ENCODE measurements around the gene SH2B2. TPM values are rescaled to one million over a fixed set of nuclear protein-coding genes. Genes with fewer than 3 reads are reported as not detected.

SH2B2 gene
- total and polyA plus RNA-seq, 2 donors (not counting 3 experiments of a cell fraction or from before 2014, with no cell fraction given): 0.69 to 0.73 TPM

DNA sequence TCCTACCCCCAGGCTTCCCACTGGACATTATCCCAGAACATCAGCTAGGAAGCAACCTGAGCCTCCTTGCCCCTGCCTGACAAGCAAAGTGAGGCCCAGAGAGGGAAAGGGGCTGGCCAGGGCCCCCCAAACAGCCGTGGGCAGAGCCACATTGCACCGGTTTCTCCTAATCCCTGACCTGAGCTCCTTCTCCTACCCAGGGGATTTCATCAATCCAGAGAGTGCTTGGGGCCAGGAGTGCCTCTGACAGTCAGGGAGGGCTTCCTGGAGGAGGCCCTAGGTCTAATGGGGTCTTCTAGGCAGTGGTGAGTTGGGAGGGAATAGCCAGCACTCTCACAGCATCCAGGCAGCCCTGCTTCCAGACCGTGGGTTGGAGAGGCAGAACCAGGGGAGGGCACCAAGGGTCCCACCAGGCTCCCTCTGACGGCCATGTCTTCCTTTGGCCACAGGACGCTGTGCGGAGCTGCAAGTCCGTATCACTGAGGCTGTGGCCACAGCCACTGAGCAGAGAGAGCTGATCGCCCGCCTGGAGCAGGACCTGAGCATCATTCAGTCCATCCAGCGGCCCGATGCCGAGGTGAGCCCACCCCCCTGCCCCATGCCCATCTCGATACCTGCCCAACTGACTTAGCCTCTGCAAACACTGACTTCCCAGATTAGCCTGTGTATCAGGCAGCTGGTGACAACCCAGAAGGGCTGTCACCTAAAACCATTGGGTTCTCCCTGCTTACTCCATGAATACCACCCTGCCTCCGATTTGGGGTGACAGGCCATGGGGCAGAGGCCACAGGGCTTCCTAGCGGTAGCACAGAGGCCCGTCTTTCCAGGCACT is 13.5 kb upstream of the SH2B2 start:
- Histone ChIP-seq H3K4me2 (ENCODE audit: insufficient read depth, low read length) (no peak overlapping the region), H3K79me2 (ENCODE audit: control insufficient read depth, insufficient read depth, low read length) (no peaks in the 10 kb centered on the region), H3K9me1 (replicated peaks; ENCODE audit: control insufficient read depth, extremely low read depth, insufficient read depth, low read length) (no peaks in the 10 kb centered on the region), H3K9ac (replicated peaks; ENCODE audit: extremely low read depth, insufficient read depth, low read length) (no peak overlapping the region), H3K4me1 (ENCODE audit: control insufficient read depth, extremely low read depth, insufficient read depth, low read length) (no peaks in the 10 kb centered on the region), H3K27ac (ENCODE audit: insufficient read depth, low read depth, low read length) (no peak overlapping the region), H2AFZ (ENCODE audit: low read depth, low read length) (no peak overlapping the region), H4K20me1 (replicated peaks; ENCODE audit: control insufficient read depth, extremely low read depth, insufficient read depth, low read length) (no peaks in the 10 kb centered on the region), H3K9me3 (replicated peaks; ENCODE audit: control insufficient read depth, insufficient read depth, low read length) (no peaks in the 10 kb centered on the region), H3K4me3 (replicated peaks in 1 of 3; ENCODE audit: insufficient read depth in 1 of 3, low read depth in 1 of 3, low read length in 3 of 3) (no peak overlapping the region), H3K36me3 (ENCODE audit: control insufficient read depth in 2 of 2, extremely low read depth in 1 of 2, insufficient read depth in 2 of 2, low read length in 2 of 2) (no peaks in the 10 kb centered on the region), H3K27me3 (ENCODE audit: control insufficient read depth in 2 of 2, insufficient read depth in 2 of 2, low read length in 2 of 2) (no peaks in the 10 kb centered on the region)
- dilution Hi-C loops (cut with MboI; ENCODE audit: extremely low pct_ligation_motif_present, low sequenced_read_pairs) (no loop called here), intact Hi-C loops (cut with micrococcal nuclease) (loop anchor here (1.0 kb wide), 3 partner anchors 585 to 730 kb away; no protein-coding TSS in a partner anchor)
- CTCF ChIA-PET: interaction anchor here (0.6 to 7.3 kb wide), 14 partner anchors 14 to 764 kb away, joined by 3 to 140 read pairs (median 3); no protein-coding TSS in a partner anchor
- TF ChIP-seq EZH2 (IDR thresholded peaks at IDR 0.05; ENCODE audit: borderline replicate concordance, low read depth, low read length, severe bottlenecking): no peak
- TF ChIP-seq JUN (IDR thresholded peaks at IDR 0.05; ENCODE audit: borderline replicate concordance, insufficient read depth, insufficient read length, low read depth): no peak
- no peak for TF ChIP-seq POLR2AphosphoS5 (IDR thresholded peaks at IDR 0.05; ENCODE audit: insufficient read depth, low read depth, low read length)
- TF ChIP-seq CTCF (IDR thresholded peaks at IDR 0.05; ENCODE audit: extremely low read depth in 1 of 2, insufficient read depth in 1 of 2, low read depth in 1 of 2, low read length in 2 of 2): no peak
- BruUV-seq (replicated peaks): no TSS peak
- POLR2A ChIA-PET: no interaction called here
- FAIRE-seq: no peak
- no peak for DNase-seq (ENCODE audit: low read depth, low spot score)

Data from endothelial cell of umbilical vein (primary cell).